Stimulated activated CD4-positive, alpha-beta T cell treated with anti-CD3 and anti-CD28 coated beads, Interleukin-12 subunit alpha, Interleukin-12 subunit beta, amount 100 ng/mL, for 24 hours (primary cell): ENCODE measurements around the gene PLCB1.
"Not testable (repeated sequence)": the region's sequence is repeated elsewhere in the genome, so short reads cannot be mapped to it uniquely, and the experiment has no call there.

Source experiments
- DNase-seq, 2 experiments: peaks; one replicate each; pipeline ENCODE4 v3.0.0-alpha.2; 2020; ENCODE audit warnings: low read depth in 2 of 2

The PLCB1 gene

DNA sequence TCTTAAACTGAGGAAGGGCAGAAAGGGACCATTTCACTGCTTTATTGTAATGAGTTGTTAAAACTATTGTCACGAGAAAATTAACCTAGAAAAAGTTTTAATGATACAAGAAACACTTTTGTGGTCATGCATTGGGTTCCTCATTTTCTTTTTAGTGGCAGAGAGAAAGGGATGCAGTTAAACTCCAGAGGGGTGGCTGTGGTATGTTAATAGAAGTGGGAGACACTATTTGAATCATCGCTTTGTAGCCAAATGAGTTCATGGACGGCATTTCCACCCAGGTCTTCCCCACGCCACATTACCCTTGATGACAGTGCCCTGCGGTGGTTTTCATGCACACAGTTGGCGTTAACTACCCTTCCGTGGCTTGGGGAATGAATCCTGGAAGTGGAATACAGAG, 235.6 kb downstream of the PLCB1 start:
- no peak for DNase-seq

DNA sequence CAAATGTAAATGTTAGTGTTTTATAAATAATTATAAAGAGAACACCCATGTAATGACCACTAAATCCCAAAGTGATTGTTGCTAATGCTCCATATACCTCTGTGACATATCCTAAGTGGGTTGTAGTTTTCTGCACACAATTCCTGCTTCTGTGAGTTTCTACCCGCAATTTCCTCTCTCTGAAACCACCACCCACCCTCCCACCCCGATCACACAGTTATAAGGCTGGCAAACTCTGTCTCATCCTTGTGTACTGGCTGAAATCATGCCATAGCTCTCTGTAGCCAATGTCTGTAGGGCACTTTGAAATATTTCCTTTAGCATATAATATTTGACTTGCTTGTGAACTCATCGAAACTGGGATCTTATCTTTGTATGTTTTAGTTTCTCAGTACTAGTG, 236.6 kb downstream of the PLCB1 start:
- DNase-seq = no peak

DNA sequence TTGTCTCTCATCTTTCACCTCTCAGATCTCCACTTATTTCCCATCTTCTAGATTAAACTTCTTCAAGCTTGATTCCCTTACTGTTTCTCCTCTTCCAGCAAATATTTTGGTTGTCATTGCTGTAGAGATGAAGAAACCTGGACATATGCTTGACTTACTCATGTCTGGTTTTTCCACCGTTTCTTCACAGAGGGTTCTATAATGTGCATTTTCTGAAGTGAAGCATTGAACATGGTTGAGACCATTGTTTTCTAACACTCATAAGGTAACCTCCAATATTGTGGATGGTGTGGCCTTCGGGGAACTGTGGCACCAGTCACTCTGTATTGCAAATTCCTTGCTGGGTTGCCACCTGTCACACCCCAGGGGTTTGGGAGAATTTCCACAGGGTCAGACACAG, 237.2 kb downstream of the PLCB1 start:
- DNase-seq = no peak

DNA sequence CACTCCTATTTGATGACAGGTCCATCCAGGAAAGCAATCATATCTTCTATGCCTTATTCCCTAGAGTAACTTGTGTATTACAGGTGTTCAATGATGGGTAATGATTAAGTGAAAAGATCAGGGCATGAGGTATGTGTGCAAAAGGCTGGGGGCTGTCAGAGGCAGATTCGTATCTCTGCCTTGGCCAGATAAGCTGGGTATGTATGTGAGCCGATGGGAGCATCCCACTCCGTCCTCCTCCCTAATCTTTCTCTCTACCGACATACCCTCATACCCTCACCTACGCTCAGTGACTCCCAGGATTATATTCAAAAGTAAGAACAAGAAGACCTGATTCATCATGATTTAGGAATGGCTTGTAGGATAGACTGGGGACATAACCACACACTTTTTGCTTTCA, 238.7 kb downstream of the PLCB1 start:
- no peak for DNase-seq

DNA sequence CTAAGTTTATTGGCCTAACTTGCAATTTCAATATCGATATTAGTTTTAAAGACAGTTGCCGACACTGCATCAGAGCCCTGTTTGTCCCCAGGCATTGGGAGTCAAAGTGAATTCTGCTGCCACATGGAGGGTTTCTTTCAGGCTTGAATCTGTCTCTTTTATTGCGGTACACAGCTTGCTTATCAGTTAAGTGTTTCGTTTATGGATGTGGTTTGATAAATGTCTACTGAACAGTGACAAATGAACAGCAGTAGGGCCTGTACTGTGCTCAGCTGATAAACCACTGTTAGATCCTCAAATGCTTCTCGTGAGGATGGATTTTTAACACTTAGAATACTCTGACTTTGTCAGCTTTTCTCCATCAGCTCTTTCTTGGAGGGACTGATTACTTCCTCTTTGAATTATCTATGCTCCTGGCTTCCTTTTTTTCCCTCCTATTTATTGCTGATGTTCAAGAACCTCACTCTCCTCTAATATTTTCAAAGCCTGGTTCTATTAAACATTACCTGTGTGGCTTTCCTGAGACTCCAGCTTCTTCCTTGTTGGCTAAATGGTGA, 240.8 kb downstream of the PLCB1 start:
- no peak for DNase-seq

DNA sequence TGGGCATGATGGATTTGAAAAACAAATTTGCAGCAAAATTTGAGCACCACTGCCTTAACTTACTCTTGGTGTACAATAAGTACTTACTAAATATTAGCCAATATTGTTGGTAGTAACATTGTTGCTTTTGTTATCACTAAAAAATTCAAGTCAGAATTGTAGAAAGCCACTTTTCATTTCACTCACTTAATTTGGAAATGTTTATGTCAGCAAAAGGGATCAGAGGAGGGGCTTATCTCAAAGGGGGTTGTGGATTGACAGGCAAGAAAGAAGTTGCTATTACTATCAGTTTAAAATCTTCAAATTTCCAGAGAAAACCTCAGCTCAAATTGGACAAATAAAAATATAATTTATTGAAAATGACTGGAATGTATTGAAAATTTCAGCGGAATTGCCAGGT, 241.5 kb downstream of the PLCB1 start:
- DNase-seq = no peak

DNA sequence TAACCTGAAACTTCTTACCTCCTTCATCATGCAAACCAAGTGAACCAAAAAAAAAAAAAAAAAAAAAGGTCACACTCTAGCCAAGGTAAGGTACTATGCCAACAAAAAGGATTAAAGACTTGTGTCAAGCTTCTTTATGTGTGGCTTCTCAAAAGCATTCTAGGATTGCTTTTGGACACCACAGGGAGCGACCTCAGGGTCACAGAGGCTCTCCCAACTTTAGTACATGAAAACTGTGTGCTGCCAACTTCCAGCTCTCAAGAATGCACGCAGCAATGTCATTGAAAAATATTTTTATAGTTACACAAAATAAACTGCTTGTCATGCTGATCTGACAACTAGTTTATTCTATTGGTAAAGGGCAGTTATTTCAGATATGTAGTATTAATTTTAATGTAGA, 243.8 kb downstream of the PLCB1 start:
- DNase-seq = no peak

DNA sequence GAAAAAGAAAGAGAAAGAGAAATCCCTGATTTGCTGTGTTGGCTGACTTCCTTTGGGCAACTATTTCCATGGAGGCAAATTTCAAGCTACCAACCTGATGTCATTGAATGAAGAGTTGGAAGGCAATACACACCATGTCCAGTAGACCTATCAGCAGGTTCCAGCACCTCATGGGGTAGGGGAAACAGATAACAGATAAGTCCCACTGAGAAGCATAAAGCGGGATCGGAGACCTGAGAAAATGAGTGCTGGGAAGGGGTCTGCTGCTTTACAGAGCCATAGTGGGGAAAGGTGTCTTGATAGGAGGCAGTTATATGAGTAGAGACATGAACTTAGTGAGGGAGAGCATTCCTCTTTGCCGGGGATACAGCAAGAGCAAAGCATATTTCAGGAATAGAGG, 244.9 kb downstream of the PLCB1 start:
- DNase-seq = no peak

DNA sequence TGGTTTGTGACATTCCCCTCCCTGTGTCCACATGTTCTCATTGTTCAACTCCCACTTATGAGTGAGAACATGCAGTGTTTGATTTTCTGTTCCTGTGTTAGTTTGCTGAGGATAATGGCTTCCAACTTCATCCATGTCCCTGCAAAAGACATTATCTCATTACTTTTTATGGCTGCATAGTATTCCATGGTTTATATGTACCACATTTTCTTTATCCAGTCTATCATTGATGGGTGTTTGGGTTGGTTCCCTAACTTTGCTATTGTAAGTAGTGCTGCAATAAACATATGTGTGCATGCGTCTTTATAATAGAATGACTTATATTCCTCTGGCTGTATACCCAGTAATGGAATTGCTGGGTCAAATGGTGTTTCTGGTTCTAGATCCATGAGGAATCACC, 247.1 kb downstream of the PLCB1 start:
- not testable (repeated sequence) for DNase-seq

DNA sequence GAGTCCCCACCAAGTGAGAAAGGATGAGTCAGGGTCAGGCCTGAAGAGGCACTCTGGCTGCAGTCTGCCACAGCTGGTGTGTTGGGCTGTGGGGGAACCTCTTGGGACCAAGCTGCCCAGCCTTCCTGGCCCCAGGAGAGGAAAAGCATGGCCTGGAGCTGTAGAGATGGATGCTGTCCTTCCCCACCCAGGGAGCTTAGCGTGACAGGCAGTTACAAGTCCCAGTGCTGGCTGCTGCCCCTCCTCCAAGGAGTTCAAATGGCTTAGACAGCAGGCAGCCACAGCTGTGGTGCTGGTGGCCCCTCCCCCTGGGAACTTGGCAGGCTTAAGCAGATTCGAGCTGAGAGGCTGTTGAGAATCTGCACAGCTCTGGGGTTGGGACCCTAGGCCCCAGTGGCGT, 253.2 kb downstream of the PLCB1 start:
- no peak for DNase-seq

DNA sequence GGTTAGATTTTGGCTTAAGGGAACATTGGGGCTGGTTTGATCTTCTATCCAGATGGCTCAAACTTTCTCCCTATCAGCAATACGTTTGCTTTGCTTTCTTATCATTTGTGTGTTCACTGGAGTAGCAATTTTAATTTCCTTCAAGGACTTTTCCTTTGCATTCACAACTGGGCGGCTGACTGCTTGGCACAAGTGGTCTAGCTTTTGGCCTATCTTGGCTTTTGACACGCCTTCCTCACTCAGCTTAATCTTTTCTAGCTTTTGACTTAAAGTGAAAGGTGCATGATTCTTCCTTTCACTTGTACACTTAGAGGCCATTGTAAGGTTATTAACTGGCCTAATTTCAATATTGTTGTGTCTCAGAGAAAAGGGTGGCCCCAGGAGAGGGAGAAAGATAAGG, 254.9 kb downstream of the PLCB1 start:
- no peak for DNase-seq

DNA sequence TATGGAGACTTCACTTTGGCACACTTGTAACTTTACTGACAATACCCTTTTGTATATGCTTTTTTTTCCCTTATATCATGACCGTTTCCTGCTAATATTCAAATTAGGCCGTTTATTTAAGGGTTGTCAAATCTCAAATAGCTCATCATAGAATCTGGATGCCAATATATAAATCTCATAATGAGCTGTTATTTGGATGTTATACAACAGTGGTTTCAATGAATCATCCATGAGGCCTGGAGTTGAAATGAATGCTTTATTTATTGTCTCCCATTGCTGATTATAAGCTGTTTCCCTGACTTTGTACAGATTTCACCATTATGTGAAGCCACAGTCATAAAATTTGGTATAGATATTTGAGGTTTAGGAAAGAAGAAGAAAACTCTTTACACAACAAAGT, 256.1 kb downstream of the PLCB1 start:
- DNase-seq = no peak

DNA sequence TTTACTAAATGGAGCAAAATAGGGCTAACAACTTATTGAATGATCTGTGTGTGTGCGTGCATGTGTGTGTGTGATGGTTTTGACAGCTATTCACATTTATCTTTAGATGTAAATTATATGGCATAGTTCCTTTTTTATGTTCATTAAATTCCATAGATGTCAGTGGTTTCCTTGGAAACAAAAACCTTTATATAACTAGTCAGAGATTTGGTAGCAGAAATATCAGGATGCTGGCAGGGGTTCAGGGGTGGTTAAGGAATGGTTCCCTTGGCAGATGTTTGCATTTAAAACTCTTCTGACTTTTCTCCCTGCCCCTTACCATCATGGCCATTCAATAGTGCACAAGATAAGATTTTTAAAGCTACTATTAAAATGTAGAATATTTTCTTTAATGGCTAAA, 256.6 kb downstream of the PLCB1 start:
- no peak for DNase-seq

DNA sequence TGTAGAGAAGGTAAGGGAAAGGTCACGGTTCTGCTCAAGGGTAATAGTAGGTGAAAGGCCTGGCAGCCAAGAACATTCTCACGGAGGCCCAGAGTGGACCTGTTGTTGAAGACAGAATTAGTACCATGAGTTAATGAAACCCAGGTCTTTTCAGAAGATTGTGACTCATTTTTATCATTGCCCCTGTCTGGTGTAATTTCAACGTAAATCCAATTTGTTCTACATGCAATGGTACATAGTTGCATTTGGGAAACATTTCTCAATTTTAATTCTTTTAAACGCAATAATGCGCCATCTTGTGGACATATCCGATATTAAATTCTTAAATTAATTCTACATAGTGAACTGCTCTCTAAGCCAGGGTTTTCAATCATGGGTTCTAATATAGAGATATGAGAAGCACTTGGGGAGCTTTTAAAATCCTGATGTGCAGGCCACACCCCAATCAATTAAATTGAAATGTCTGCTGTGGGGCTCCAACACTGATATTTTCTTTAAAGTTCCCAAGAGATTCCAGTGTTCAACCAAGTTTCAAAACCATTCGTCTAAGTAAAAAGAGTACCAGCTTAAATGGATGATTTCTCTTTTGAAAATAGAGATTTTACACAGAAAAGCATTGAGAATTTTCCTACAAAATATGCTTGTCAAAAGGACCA, 257.4 kb downstream of the PLCB1 start:
- no peak for DNase-seq

DNA sequence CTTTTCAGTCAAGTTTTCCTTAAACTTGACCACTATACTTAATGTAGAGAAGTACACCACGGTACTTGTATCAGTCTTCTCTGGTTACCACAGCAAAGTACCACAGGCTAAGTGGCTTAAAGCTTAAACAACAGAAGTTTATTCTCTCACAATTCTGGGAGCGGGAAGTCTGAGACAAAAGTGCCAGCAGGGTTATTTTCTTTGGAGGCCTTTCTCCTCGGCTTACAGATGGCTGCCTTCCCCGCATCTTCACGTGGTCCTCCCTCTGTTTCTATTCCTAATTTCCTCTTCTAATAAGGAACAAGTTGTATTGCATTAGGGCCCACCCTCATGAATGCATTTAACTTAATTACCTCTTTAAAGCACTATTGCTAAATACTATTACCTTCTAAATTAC, 258.0 kb downstream of the PLCB1 start:
- no peak for DNase-seq

DNA sequence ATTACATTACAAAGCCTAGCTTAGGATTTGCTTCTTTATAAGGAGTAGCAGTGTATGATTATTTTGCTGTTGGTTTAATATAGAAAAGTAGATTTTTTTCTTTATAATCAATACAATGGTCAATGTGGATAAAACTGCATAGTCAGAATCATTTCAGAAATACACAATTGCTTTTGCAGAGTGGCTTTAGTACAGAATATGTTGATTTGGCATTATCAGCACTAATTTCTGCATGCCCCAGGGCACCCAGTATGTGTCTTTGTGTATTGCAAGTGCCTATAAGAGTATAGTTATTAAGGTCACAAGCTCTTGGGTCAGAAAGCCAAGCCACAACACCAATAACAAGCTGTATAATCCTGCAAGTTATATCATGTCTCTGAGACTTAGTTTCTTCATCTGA, 258.4 kb downstream of the PLCB1 start:
- DNase-seq = no peak

DNA sequence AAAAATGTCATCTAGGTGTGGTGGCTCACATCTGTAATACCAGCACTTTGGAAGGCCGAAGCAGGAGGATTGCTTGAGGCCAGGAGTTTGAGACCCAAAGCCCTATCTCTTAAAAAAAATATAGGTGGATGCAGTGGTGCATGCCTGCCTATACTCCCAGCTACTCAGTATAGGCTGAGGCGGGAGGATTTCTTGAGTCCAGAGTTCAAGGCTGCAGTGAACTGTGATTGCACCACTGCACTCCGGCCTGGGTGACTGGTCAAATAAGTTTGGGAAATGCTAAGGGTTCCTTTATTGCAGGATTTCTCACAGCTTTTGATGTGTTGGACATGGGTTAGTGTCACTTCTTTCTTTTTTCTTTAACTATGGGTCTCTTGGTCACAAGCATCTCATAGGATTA, 261.3 kb downstream of the PLCB1 start:
- no peak for DNase-seq

DNA sequence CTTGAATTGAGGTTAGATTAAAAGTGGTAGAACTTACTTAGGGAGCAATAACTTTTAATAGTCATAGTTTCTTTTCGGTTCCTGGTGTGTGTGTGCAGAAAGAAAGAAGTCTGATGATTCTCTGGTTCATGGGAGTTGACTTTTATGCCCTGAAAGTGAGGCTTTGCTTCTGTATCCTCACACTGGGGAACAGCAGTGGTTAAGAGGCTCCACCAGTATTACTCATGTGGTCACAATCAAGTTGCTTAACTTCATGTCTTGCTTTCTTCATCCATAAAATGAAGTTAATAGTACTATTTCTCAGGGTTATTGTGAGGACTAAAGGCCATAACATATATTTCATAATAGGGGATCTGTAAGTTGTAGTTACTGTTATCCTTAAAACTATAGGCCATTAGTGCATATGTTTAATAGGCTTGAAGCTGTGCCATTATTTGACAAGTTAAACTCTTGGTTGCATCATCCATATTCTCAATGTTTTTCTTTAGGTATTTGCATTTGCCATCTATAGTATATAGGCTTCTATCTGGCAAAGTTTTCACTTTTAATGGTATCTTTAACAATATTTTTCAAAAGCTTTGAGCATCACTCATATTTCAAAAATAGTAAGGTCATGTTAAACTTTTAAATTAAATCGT, 262.4 kb downstream of the PLCB1 start:
- no peak for DNase-seq

DNA sequence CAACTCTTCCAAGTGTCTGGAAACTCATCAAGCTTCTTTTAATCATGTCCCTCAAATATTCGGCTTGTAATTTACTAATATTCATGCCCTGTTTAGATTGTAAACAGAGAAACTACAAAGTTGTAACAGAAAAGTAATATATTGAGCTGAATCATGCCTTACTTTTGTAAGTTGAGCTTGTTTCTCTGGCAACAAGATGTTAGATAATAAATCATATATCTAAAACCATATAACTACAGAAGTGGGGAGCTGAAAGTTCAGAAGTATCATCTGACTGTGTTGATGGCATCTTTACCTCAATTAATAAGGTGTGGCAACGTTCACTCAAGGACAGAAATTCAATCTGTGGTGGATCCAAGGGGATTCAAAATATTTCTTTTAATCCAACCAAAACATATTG, 263.9 kb downstream of the PLCB1 start:
- DNase-seq = no peak

DNA sequence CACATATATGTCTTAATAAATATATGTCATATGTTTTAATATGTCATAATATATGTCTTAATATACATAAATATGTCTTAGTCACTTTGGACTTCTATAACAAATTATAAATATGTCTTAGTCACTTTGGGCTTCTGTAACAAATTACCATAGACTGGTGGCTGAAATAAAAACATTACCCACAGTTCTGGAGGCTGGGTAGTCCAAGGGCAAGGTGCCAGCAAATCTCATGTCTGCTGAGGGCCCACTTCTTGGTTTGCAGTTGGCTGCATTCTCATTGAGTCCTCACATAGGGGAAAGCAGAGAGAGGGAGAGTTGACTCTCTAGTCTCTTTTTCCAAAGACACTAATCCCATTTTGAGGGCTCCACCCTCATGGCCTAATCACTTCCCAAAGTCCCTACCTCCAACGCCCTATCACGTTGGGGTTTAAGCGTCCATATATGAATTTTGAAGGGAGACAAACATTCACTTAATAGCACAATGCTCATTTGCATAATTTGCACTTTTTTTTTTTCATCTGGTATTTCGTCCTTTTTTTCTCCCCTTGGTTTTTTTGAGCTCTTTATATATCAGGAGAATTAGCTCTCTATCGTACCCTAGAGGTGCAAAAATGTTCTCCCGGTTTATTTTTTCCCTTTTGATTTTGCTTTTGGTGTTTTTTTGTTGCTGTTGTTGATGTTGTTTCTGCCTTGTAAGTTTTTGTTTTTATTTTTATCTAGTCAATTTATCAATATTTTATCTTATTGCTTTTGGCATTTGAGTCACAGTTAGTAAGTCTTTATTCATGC, 266.4 kb downstream of the PLCB1 start:
- no peak for DNase-seq

DNA sequence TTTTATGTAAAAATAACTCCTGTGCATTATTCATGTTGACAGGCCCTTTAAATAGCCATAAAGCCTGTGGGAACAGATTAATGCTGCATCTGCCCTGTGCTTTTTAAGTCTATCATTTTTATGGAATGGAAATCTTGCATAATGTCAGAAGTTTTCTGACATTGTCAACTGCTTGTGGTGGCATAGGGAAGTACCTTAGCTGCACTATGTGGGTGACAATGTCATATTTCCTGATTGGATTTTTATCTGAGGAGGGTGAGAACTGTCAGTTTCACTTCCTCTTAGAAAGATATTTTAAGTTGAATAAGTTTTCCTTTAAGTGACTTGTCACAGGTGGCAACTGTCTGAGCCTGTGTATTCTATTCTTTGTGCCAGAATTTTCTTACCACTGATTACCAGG, 267.9 kb downstream of the PLCB1 start:
- no peak for DNase-seq

DNA sequence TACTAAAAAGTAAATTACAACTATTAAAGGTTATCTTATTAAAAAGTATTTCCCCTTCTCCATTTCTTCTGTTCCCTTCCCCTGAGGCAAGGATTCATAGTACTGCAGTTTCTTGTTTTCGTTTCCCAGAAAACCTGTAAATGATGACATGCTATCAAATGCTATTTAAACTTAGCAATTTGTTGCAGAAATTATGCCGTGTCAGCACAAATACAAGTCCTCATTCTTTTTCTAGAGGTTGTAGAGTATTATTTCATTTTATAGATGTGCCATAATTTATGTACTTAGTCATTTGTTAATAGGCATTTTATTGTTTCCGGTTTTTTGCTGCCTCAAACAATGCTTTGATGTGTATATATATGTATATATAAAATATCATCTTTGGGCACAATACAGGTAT, 268.4 kb downstream of the PLCB1 start:
- DNase-seq = no peak

DNA sequence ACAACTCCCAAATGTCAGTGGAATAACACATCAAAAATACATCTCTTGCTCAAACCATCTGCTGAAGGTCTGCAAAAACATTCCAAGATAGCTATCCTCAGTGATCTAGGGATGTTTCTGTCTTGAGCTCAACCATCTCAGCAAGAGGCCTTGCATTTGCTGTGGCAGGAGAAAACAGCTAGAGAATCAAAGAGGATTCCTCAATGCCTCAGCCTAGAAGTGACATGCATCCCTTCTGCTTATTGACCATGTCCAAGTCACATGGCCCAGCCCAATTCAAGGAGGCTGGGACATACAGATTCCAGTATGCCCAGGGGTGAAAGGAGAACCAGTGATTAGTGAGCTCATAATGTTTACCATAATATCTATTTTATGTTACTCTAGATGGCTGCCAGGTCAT, 269.5 kb downstream of the PLCB1 start:
- no peak for DNase-seq
